Measurements from ENCODE around the gene PLA2G2C. TPM values are rescaled to one million over a fixed set of nuclear protein-coding genes. Genes with fewer than 3 reads are reported as not detected.

Gene PLA2G2C
- total and polyA plus RNA-seq, 2 experiments from 2014 or later: not detected

- ATAC-seq (no peak), DNase-seq (ENCODE audit: low spot score) (no peak)
- Mint-ChIP-seq H3K9me3 (peaks cover 7% of the 10 kb centered on the region; the same call in 2 of the 3 replicates), H3K36me3 (ENCODE audit: low read depth) (peaks cover 4% of the 10 kb centered on the region; the same call in 1 of the 3 replicates), H3K4me3 (no peak overlapping the region), H3K4me1 (no peaks in the 10 kb centered on the region), H3K27ac (no peak overlapping the region), H3K27me3 (ENCODE audit: insufficient read depth, low read depth, poor library complexity) (peaks cover 3% of the 10 kb centered on the region)
- Histone ChIP-seq H3K79me2 (replicated peaks; ENCODE audit: insufficient read depth) (no peaks in the 10 kb centered on the region), H3K27ac (ENCODE audit: low read depth) (no peak overlapping the region), H3K27me3 (ENCODE audit: insufficient read depth) (no peaks in the 10 kb centered on the region), H4K20me1 (replicated peaks; ENCODE audit: insufficient read depth) (no peaks in the 10 kb centered on the region), H3K4me2 (no peak overlapping the region), H3K36me3 (ENCODE audit: insufficient read depth) (no peaks in the 10 kb centered on the region), H3K4me1 (ENCODE audit: insufficient read depth) (no peaks in the 10 kb centered on the region), H2AFZ (no peak overlapping the region), H3F3A (replicated peaks; ENCODE audit: low read depth) (no peaks in the 10 kb centered on the region), H3K4me3 (no peak overlapping the region), H3K9me2 (ENCODE audit: insufficient read depth) (no peaks in the 10 kb centered on the region)
- no peak for TF ChIP-seq CTCF (conservative IDR thresholded peaks at IDR 0.05; ENCODE audit: low read depth in 2 of 2)
- TF ChIP-seq NANOG (IDR thresholded peaks at IDR 0.05; ENCODE audit: borderline replicate concordance): no peak
- TF ChIP-seq ZNF114 (CRISPR knock-in tag; IDR thresholded peaks at IDR 0.05): no peak
- TF ChIP-seq JUNB (IDR thresholded peaks at IDR 0.05; ENCODE audit: unreplicated experiment): no peak
- TF ChIP-seq POLR2AphosphoS5 (IDR thresholded peaks at IDR 0.05; ENCODE audit: low read depth): no peak
- TF ChIP-seq EZH2phosphoT487 (IDR thresholded peaks at IDR 0.05; ENCODE audit: unreplicated experiment): no peak
- TF ChIP-seq REST (IDR thresholded peaks at IDR 0.05; ENCODE audit: unreplicated experiment): no peak
- TF ChIP-seq CREB1 (CRISPR knock-in tag; IDR thresholded peaks at IDR 0.05; ENCODE audit: low read depth): no peak
- TF ChIP-seq STAT1 (IDR thresholded peaks at IDR 0.05; ENCODE audit: unreplicated experiment): no peak
- TF ChIP-seq ETS1 (IDR thresholded peaks at IDR 0.05): no peak
- TF ChIP-seq ZNF462 (CRISPR knock-in tag; IDR thresholded peaks at IDR 0.05): no peak
- TF ChIP-seq EZH2 (IDR thresholded peaks at IDR 0.05; ENCODE audit: low read depth, unreplicated experiment): no peak
- no peak for TF ChIP-seq ZNF331 (CRISPR knock-in tag; IDR thresholded peaks at IDR 0.05; ENCODE audit: low read depth)
Measured at GRCh38 chr1:20141001-20141400, 45.3 kb downstream of the PLA2G2C start.
